HG03135 (cell line): ENCODE data around the gene PSTPIP1.
"Not testable (repeated sequence)": the region's sequence is repeated elsewhere in the genome, so short reads cannot be mapped to it uniquely, and the experiment has no call there.

ENCODE experiments used
- ATAC-seq: cut with Tn5 transposase; IDR thresholded peaks from one replicate; pipeline ENCODE4 v1.9.1; 2021; ENCODE audit warnings: mild to moderate bottlenecking, moderate library complexity; ENCODE audit not compliant: unreplicated experiment

Gene PSTPIP1

DNA sequence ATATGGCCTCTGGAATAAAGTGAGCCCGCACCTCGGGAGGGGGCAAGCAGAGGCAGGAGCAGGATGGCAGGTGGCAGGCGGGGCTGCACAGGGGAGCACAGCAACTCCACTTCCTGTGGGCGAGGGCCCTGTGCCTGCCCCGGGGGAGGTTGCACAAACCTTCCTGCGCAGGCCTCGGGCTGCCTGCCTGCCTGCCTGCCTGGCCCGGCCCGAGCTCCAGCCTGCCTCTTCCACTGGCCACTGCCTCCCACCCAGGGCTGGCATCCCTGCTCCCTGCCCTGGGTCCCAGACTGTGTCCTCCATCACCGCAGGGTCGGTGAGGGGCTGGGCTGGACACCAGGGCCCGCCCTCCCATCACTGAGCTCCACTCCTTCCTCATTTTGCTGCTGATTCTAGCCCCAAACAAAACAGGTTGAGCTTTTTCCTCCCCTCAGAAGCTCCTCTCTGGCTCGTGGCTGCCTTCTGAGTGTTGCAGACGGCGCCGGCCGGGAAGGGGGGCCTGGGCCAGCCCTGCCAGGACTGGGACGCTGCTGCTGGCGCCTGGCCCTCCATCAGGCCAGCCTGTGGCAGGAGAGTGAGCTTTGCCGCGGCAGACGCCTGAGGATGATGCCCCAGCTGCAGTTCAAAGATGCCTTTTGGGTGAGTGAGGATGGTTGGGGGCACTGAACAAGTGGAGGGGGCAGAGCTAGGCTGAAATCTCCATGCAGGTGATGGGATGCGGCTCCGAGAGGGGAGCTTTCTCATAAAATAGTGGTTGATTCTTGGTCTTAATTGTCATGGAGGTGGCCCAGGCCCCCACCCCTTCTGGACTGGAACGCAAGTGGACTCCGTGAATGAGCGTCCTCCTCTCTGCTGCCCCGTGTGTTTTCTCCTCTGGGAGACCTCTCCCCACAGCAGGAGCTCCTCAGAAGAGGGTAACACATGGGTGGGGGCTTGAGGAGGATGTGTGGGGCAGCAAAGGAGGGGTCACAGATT, at the start of gene PSTPIP1:
PSTPIP1 (plus strand) TSS at position 156 of the 975 bp plus-strand sequence; CDS start at position 604, 448 bp downstream.
- no peak for ATAC-seq

GRCh38 chr15:76945494-76946093, 49.3 kb upstream of the PSTPIP1 start:
- no peak for ATAC-seq

DNA sequence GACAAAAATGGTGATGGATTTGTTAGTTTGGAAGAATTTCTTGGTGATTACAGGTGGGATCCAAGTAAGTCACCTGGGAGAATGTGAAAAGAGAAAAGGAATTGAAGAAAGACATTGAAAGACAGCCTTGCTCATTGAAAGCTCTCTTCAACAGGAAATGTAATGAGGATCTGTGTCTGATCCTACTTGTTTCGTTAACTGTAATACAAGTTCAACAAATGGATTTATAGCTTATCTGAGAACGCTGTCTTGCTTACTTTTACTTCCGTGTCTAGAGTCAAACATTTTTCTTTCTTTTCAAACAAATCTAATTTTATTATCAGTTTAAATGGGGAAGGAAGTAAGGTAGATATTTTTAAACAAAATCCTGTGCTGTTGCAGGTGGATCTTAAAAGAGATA, 47.5 kb upstream of the PSTPIP1 start:
- no peak for ATAC-seq

DNA sequence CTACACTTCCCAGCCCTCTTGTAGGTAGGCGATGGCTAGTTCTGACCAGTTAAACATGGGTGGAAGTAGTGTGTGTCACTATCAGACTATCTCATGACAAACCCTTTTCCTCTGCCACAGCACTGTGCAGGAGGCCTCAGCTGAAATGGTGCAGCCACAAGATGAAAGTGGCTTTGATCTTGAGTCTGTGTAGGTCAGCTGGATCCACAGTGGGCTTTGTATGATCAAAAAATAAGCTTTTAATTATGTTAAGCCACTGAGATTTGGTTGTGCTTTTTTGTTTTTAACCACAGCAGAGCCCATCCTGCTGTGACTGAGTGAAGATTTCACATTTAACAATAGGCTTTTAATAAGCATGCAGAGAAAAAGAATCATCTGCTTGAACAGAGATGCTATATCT, 43.7 kb upstream of the PSTPIP1 start:
- no peak for ATAC-seq

- ATAC-seq, result no peak
Measured at GRCh38 chr15:76953913-76954312, 41.0 kb upstream of the PSTPIP1 start.

DNA sequence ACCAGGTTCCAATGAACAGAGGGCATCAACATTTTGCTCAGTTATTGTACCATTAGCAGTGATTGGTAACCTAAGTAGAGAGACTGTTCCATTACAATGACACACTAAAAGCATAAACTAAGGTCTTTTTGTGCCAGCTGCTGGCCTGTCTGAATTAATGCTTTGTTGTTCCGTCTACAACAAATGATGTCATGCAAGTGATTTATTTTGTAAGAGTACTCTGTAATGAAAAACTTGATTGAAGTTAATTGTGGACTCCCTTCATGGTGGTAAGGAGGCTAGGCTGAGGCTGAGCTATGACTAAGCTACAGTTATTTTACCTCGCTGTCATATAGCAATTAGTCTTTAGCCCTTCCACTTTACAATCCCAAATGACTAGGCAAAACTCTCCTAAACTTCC, 40.2 kb upstream of the PSTPIP1 start:
- no peak for ATAC-seq

DNA sequence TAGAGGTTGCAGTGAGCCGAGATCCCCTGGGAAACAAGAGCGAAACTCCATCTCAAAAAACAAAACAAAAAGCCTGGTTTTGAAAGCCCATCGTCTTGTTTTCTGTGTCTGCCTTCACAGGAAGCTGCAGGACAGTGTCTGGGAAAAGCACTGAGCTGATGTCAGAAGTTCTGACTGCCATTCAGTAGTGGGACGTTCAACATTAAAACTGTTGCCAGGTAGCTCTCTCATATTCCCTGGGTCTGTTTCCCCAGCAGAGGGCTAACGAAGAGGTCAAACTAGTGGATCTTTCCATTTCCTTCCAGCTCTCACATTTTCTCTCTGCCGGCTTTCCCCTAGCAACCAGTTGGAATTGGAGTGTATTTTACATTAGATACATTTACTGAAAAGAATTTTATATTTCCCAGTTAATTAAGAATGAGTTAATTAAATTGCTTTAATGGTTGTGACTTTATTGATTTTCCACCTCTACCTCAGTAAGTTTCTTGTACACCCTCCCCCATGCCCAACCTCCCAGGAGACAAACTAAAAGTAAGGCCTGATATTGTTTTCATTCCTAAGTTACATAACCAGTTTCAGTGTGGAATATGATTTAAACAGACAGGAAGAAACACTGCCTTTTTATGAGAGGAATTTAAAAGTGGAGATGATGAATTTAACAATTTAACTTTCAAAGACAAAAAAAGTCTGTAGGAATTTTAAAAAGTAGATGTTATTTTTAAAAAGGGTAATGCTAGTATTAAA, 33.5 kb upstream of the PSTPIP1 start:
- no peak for ATAC-seq

DNA sequence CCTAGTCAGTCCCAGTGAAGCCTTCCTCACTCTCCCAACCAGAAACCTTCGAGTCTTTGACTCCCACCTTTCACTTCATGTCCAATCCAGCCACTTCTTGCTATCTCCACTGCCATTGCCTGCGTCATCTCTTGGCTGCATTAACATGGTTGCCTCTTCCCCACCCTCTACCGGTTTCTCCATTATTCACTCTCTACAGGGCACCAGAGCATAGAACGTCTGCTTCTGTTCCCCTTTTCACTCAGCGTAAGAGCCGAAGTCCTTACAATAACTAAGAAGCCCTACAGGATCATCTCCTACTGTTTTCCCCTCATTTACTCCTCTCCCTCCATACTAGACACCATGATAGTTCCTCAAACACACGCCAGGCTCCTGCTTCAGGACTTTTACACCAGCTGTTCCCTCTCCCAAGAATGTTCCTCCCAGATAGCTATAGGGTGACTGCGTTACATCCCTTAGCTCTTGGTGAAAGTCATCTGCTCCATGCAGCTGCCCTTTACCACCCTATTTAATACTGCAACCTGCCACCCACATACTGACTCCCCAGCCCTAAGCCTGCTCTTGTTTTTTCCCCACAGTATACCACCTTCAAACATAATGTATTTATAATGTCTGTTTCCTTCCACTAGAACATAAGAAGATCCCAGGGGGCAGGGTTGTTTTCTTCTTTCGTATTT, 32.5 kb upstream of the PSTPIP1 start:
- ATAC-seq, result no peak

DNA sequence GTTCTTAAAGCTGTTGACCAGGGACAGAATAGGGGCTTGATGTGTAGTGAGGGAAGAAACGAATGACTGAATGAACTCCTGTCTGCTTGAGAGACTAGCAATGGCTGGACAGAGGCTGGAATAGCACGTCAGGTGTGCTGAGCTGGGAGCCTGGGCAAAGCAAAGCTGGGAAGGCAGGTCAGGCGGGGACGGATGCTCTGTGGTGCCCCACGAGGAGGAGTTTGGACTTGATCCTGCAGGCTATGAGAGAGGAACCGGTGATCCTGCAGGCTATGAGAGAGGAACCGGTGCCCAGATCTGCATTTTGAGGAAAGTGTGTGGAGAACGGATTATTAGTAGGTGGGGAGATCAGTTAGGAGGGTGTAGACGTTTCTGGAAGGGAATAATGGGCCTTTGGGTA, 31.3 kb upstream of the PSTPIP1 start:
- no peak for ATAC-seq

DNA sequence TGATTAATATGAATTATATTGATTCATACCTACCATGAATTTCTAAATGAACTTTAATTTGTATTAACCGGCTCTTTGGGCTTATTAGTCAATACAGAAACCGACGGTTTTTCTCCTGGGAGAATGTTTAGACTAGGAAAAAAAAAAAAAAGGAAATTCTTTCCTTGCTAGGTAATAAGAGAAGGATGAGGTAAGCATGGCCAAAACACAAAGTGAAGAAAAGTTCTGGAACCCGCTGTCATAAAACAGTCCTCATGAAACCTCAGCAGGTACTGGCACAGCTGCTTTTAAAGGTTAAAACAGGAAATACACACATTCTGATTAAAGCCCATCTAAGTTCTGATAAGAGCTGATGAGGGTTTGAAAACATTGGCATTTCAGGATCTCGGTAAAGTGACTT, 30.8 kb upstream of the PSTPIP1 start:
- ATAC-seq, result no peak

- ATAC-seq, result not testable (repeated sequence)
Measured at GRCh38 chr15:76966051-76966450, 28.9 kb upstream of the PSTPIP1 start.

DNA sequence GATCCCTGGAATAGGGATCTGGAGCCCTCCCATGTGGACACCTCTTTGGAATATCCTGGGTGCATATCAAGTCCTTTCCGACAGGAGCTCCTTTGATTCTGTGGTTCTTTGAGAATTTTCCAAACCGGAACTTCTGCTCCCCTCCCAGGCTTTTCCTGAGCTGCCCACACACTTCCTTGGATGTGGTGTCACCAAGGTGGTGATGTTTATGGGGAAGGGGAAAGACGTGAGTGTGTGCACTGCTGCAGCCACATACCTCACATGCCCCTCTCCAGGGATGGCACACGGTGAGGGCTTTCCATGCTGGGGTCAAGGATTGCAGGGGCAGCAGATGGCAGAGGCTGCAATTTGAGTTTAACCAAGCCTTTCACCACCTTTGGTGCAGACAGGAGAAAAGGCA, 27.9 kb upstream of the PSTPIP1 start:
- ATAC-seq, result no peak

DNA sequence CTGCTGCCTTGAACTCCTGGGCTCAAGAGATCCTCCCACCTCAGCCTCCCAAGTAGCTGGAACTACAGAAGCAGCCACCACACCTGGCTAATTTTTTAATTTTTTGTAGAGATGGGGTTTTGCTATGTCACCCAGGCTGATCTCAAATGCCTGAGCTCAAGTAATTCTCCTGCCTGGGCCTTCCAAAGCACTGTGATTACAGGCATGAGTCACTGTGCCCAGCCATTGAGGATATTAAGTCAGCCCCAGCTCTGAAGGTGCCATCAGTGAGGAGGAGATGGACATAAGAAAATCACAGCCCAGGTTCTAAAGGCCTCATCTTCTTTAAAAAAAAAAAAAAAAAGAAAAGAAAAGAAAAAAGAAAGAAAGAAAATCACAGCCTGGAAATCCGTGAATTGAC, 26.6 kb upstream of the PSTPIP1 start:
- no peak for ATAC-seq

DNA sequence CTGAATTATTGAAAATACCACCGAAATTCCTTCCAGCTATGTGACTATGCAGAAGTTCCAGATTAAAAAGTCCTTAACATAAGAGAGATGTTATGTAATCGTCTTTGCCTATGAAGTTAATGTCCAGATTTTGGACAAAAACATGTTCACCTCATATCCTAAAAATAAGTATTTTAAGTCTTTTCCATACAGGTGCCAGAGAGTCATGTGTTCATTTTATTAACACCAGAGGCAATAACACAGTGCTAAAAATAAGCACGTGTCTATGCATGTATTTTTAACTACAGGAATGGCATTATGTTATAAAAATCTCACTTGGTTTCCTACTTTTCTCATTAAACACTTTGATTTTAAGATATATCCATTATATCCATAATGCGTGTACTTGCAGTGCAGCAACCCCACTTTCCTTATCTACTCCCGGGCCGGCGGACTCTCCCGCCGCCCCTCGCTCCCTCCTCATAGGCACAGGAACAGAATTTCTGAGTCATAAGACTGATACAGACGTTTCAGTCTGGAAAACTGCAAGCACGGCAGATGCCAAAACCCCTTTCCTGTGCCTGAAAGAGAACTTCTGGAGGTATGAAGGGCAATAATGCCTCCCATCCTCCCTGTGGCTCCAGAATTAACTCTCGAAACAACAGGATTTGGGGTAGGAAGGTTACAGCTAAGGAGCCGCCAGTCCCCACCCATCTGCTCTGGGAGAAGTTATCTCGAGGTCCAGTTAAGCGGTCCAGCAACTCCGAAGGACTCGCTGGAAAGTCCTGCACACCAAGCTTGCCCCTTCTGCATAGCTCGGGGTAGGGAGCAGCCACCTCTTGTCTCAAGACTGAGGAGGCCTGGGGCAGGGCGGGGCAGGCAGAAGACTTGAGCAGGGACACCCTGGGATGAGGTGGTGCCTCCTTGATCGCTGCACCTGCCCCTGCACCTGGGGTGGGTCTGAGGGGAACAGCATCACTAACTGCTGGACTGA, 22.3 kb upstream of the PSTPIP1 start:
- ATAC-seq, result no peak

DNA sequence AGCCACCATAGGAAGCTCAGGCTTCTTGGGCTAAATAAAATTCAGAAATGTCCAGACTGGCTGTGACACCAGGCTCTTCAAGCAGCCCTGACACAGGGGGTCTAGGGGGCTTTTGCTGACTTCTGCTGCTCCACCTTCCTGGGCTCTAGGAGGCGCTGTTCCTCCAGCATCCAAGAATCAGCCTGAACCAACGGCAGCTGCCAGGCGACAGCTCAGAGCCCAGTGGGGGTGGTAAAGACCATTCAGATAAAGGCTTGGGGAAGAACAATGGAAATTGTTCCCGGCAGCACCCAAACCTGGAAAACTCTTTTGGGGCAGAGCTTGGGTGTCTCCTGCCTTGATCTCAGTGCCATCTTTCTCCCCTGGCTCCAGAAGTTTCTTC, 21.6 kb upstream of the PSTPIP1 start:
- ATAC-seq, result no peak

DNA sequence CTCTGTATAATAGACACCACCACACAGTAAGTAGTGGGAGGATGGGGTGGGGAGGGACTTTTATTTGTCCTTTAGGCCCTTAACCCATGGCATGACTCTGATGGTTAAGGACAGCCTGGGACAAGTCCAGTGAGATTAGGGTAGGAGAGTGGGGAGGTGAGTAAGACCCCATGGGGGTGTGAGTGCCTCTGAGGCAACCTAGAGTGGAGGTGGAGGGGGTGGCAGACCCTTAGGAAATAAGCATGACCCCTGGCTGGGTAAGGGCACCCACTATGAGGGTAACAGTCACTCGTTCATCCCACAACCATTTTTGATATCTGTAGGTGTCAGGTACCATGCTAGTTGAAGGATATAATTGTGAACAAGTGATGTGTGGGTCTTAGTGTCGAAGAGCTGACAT, 21.0 kb upstream of the PSTPIP1 start:
- ATAC-seq, result no peak

- no peak for ATAC-seq
Measured at GRCh38 chr15:76974456-76975036, 20.4 kb upstream of the PSTPIP1 start.

DNA sequence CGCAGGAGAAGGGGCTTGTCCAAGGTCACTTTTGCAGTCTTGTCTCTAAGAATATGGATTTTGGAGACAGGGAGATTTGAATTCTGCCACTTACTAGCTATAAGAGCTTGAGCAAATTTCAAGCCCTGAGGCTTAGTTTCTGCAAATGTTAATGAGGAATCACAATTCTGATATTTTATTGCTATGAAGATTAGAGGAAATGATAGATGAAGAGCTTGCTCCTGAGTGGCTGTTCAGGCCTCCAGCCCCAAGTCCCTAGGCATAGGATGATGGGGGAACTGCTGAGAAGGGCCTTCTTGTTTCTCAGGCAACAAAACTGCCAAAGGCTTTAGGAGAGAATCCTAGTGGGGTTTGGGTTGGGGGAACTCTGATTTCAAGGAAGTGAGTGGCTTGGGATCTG, 18.8 kb upstream of the PSTPIP1 start:
- no peak for ATAC-seq

GRCh38 chr15:76976572-76977270, 18.2 kb upstream of the PSTPIP1 start:
- no peak for ATAC-seq
